Kidney capillary endothelial cell (primary cell): ENCODE data around the gene PTPN1.
"Not testable (repeated sequence)": the region's sequence is repeated elsewhere in the genome, so short reads cannot be mapped to it uniquely, and the experiment has no call there.

ENCODE experiments used
- DNase-seq: peaks from one replicate; pipeline ENCODE4 v3.0.0-alpha.2; 2018; ENCODE audit warnings: low spot score

Gene PTPN1

GRCh38 chr20:50509923-50510705 is at the start of gene PTPN1:
TSS of gene PTPN1 (plus strand) at chr20:50510383. CDS start at chr20:50510528, 145 bp downstream.
- peak; percentile 98 for DNase-seq

GRCh38 chr20:50460608-50461267 is 49.4 kb upstream of the PTPN1 start:
- DNase-seq, result peak; percentile 68

- no peak for DNase-seq
Measured at GRCh38 chr20:50462093-50462690, 48.0 kb upstream of the PTPN1 start.

- no peak for DNase-seq
Measured at GRCh38 chr20:50464026-50464724, 46.0 kb upstream of the PTPN1 start.

GRCh38 chr20:50464725-50465650 is 45.2 kb upstream of the PTPN1 start:
- DNase-seq, result no peak

GRCh38 chr20:50467174-50467573 is 43.0 kb upstream of the PTPN1 start:
- DNase-seq, result no peak

- peak; percentile 42 for DNase-seq
Measured at GRCh38 chr20:50467718-50468356, 42.3 kb upstream of the PTPN1 start.

GRCh38 chr20:50468378-50468798 is 41.8 kb upstream of the PTPN1 start:
- DNase-seq, result no peak

GRCh38 chr20:50469176-50469723 is 40.9 kb upstream of the PTPN1 start:
- DNase-seq, result no peak

GRCh38 chr20:50469796-50470195 is 40.4 kb upstream of the PTPN1 start:
- DNase-seq, result no peak

- DNase-seq, result peak; percentile 44
Measured at GRCh38 chr20:50470264-50470858, 39.8 kb upstream of the PTPN1 start.

GRCh38 chr20:50471231-50471630 is 39.0 kb upstream of the PTPN1 start:
- peak; percentile 49 for DNase-seq

- no peak for DNase-seq
Measured at GRCh38 chr20:50472693-50473664, 37.2 kb upstream of the PTPN1 start.

- DNase-seq, result not testable (repeated sequence)
Measured at GRCh38 chr20:50474356-50474755, 35.8 kb upstream of the PTPN1 start.

GRCh38 chr20:50475681-50476292 is 34.4 kb upstream of the PTPN1 start:
- DNase-seq, result no peak

GRCh38 chr20:50477239-50477872 is 32.8 kb upstream of the PTPN1 start:
- no peak for DNase-seq

GRCh38 chr20:50478162-50478990 is 31.8 kb upstream of the PTPN1 start:
- peak; percentile 57 for DNase-seq
